ENCODE results near the gene SGCE.

The SGCE gene

GRCh38 chr7:94658826-94659225 lies 2.9 kb upstream of the SGCE start:
- DNase-seq, result no peak

- peak; percentile 92 for DNase-seq
Observed at GRCh38 chr7:94657771-94658693, 2.1 kb upstream of the SGCE start.

- no peak for DNase-seq
Observed at GRCh38 chr7:94656925-94657731, 1.2 kb upstream of the SGCE start.

- DNase-seq, result no peak
Observed at GRCh38 chr7:94656658-94656924, 658 bp upstream of the SGCE start.

GRCh38 chr7:94655126-94655847 lies 646 bp downstream of the SGCE start:
- no peak for DNase-seq

GRCh38 chr7:94654783-94655125 lies 1.2 kb downstream of the SGCE start:
- no peak for DNase-seq

- DNase-seq, result no peak
Observed at GRCh38 chr7:94650147-94651051, 5.5 kb downstream of the SGCE start.

GRCh38 chr7:94649450-94649849 lies 6.5 kb downstream of the SGCE start:
- DNase-seq, result no peak

GRCh38 chr7:94648731-94649130 lies 7.2 kb downstream of the SGCE start:
- no peak for DNase-seq

- no peak for DNase-seq
Observed at GRCh38 chr7:94647295-94647694, 8.6 kb downstream of the SGCE start.

GRCh38 chr7:94643771-94644545 lies 12.0 kb downstream of the SGCE start:
- no peak for DNase-seq

GRCh38 chr7:94642838-94643653 lies 12.9 kb downstream of the SGCE start:
- DNase-seq, result no peak

GRCh38 chr7:94639384-94639783 lies 16.5 kb downstream of the SGCE start:
- DNase-seq, result no peak

GRCh38 chr7:94635687-94636086 lies 20.2 kb downstream of the SGCE start:
- DNase-seq, result no peak

- no peak for DNase-seq
Observed at GRCh38 chr7:94634502-94634901, 21.4 kb downstream of the SGCE start.

- DNase-seq, result no peak
Observed at GRCh38 chr7:94633687-94634086, 22.2 kb downstream of the SGCE start.

GRCh38 chr7:94633014-94633341 lies 23.0 kb downstream of the SGCE start:
- no peak for DNase-seq

GRCh38 chr7:94632338-94633013 lies 23.5 kb downstream of the SGCE start:
- DNase-seq, result no peak

- no peak for DNase-seq
Observed at GRCh38 chr7:94630855-94631254, 25.1 kb downstream of the SGCE start.

- no peak for DNase-seq
Observed at GRCh38 chr7:94623820-94624219, 32.1 kb downstream of the SGCE start.
